K562 (cell line): Measurements from ENCODE around the gene FIZ1. TPM values are rescaled to one million over a fixed set of nuclear protein-coding genes. Genes with fewer than 3 reads are reported as not detected.

Experiments
- BCOR ChIP-seq: fragments of 450-650 bp; IDR thresholded peaks from 2 replicates; pipeline ENCODE4 v1.6.1; 2016
- FUS ChIP-seq: fragments of 200-400 bp; formaldehyde crosslinking; optimal IDR thresholded peaks from 2 replicates; pipeline ENCODE3; 2017; ENCODE audit warnings: low read depth, low read length
- GATAD2A ChIP-seq: fragments of 450-650 bp; IDR thresholded peaks from 2 replicates; pipeline ENCODE4 v1.6.1; 2017
- HMGXB4 ChIP-seq: sonication (generic); formaldehyde crosslinking; IDR thresholded peaks from 2 replicates; pipeline ENCODE4 v1.8.1; 2023; ENCODE audit warnings: mild to moderate bottlenecking, missing genetic modification reagents
- RAD21 ChIP-seq, 2 experiments: fragments of 250-450 bp in 1 of 2; fragments of 450-650 bp in 1 of 2; sonication (Bioruptor Pico) in 1 of 2; formaldehyde crosslinking in 1 of 2; IDR thresholded peaks in 1 of 2; conservative IDR thresholded peaks in 1 of 2; 2 replicates each; pipeline versions ENCODE4 v1.4.0 to v1.8.0; 2020 to 2022; ENCODE audit warnings: mild to moderate bottlenecking in 2 of 2, moderate library complexity in 1 of 2
- RBFOX2 ChIP-seq: fragments of 200-400 bp; formaldehyde crosslinking; IDR thresholded peaks from 2 replicates; pipeline ENCODE4 v1.6.1; 2017; ENCODE audit warnings: low read depth, mild to moderate bottlenecking, low read length, moderate library complexity
- RFX5 ChIP-seq: IDR thresholded peaks from 2 replicates; pipeline ENCODE4 v1.6.1; 2011; ENCODE audit warnings: low read depth, mild to moderate bottlenecking, improper control_type of control experiment, low read length
- SETDB1 ChIP-seq: IDR thresholded peaks from one replicate; pipeline ENCODE4 v1.6.1; 2012; ENCODE audit warnings: low read length, control low read depth, inconsistent platforms
- XRCC5 ChIP-seq: fragments of 200-400 bp; formaldehyde crosslinking; IDR thresholded peaks from 2 replicates; pipeline ENCODE4 v1.6.1; 2017; ENCODE audit warnings: low read depth, mild to moderate bottlenecking, low read length
- ZBTB40 ChIP-seq, 2 experiments: fragments of 450-650 bp in 1 of 2; sonication (generic) in 1 of 2; formaldehyde crosslinking in 1 of 2; IDR thresholded peaks; 2 replicates each; pipeline versions ENCODE4 v1.7.1 to v1.9.0; 2016 to 2022; ENCODE audit warnings: inconsistent platforms in 1 of 2, mild to moderate bottlenecking in 1 of 2, missing genetic modification reagents in 1 of 2
- ZNF639 ChIP-seq, 2 experiments: fragments of 200-800 bp in 1 of 2; sonication (Bioruptor generic) in 1 of 2; sonication (generic) in 1 of 2; formaldehyde crosslinking in 1 of 2; IDR thresholded peaks in 1 of 2; conservative IDR thresholded peaks in 1 of 2; 2 replicates each; pipeline versions ENCODE4 v1.5.0 to v1.6.1; 2016 to 2020; ENCODE audit warnings: missing compliant biosample characterization in 1 of 2, missing genetic modification characterization in 1 of 2, missing genetic modification reagents in 1 of 2
- polyA plus RNA-seq, 8 experiments: library from polyadenylated mRNA; depleted of rRNA in 4 of 8; stranded (reverse) in 5 of 8; unstranded in 3 of 8; fragments of >200 nt; fragmentation: Nextera tagmentation in 2 of 8; fragmentation: Illumina TruSeq in 1 of 8; extraction: Ambion mirVana in 2 of 8; extraction: Trizol in 1 of 8; gene quantifications; 2 replicates each; pipeline versions ENCODE4 v1.2.1 to v1.2.3, GENCODE V29; 2011 to 2014; ENCODE audit warnings: inconsistent platforms in 1 of 8, missing spikeins in 1 of 8
- total RNA-seq, 7 experiments: library from RNA; depleted of rRNA in 6 of 7; stranded (reverse); fragments of >200 nt in 6 of 7; fragmentation: Illumina TruSeq in 2 of 7; extraction: Trizol in 2 of 7; gene quantifications; 2 replicates each; pipeline versions ENCODE4 v1.2.1 to v1.2.3, GENCODE V29; 2011 to 2021; ENCODE audit warnings: low replicate concordance in 1 of 7

FIZ1 gene
- total and polyA plus RNA-seq, 9 of the 15 experiments (the other 6 are each of a cell fraction or from before 2014, with no cell fraction given): 0.79 to 17.5 (median 5.5) TPM

GRCh38 chr19:55605637-55606470 lies 6.5 kb upstream of the FIZ1 start, which contains the start of gene ZNF865 (continued):
- TF ChIP-seq ZBTB40 (IDR thresholded peaks at IDR 0.05): 0 out of 2 replicates have a peak, but pooled peaks have one; percentile 23
- TF ChIP-seq ZBTB40 (CRISPR knock-in tag; IDR thresholded peaks at IDR 0.05): no peak
- peak; percentile 76 for TF ChIP-seq RFX5
- 0 out of 2 replicates have a peak, but pooled peaks have one; percentile 47 for TF ChIP-seq GATAD2A
- TF ChIP-seq HMGXB4 (CRISPR knock-in tag): no peak
- peak; percentile 39; the same call in 1 of the 2 replicates for TF ChIP-seq BCOR
- peak; percentile 76 to 88 for TF ChIP-seq RAD21 (CRISPR knock-in tag; conservative IDR thresholded peaks at IDR 0.05 in 1 of 2, IDR thresholded peaks at IDR 0.05 in 1 of 2)
- TF ChIP-seq RBFOX2: 0 out of 2 replicates have a peak, but pooled peaks have one; percentile 2
- TF ChIP-seq FUS: no peak
- TF ChIP-seq XRCC5: peak; percentile 83; the same call in 1 of the 2 replicates
- TF ChIP-seq ZNF639 (CRISPR knock-in tag; conservative IDR thresholded peaks at IDR 0.05 in 1 of 2, IDR thresholded peaks at IDR 0.05 in 1 of 2): 0 out of 4 replicates have a peak, but pooled peaks of 1 of the 2 experiments have one; percentile 56
- no peak for TF ChIP-seq SETDB1
